Tibial nerve (tissue), 4 donors: ENCODE measurements around the gene MAP1LC3B. TPM values are rescaled to one million over a fixed set of nuclear protein-coding genes. Genes with fewer than 3 reads are reported as not detected.
"Not testable (repeated sequence)": the region's sequence is repeated elsewhere in the genome, so short reads cannot be mapped to it uniquely, and the experiment has no call there.

Experiments
- DNase-seq, 2 donors: peaks; one replicate each; pipeline ENCODE4 v3.0.0-alpha.2; 2019; ENCODE audit warnings: low spot score in 2 of 2
- H3K27ac ChIP-seq, 4 donors: fragments of 200-600 bp; sonication (generic) in 3 of 4; one replicate each; pipeline ENCODE4 v1.5.1; 2017 to 2019; ENCODE audit warnings: mild to moderate bottlenecking in 1 of 4
- H3K27me3 ChIP-seq, 2 donors: fragments of 200-600 bp; sonication (generic) in 1 of 2; one replicate each; pipeline versions ENCODE4 v1.5.1 to v1.6.0; 2017 to 2019
- H3K36me3 ChIP-seq, 3 donors: fragments of 200-600 bp; sonication (generic); one replicate each; pipeline ENCODE4 v1.5.1; 2018 to 2019
- H3K4me1 ChIP-seq, 4 donors: fragments of 200-600 bp; sonication (generic) in 3 of 4; one replicate each; pipeline ENCODE4 v1.5.1; 2017 to 2019
- H3K4me3 ChIP-seq, 4 donors: fragments of 200-600 bp; sonication (generic) in 3 of 4; one replicate each; pipeline ENCODE4 v1.5.1; 2017 to 2019; ENCODE audit warnings: mild to moderate bottlenecking in 1 of 4, moderate library complexity in 1 of 4
- H3K9me3 ChIP-seq, 4 donors: fragments of 200-600 bp; sonication (generic) in 3 of 4; one replicate each; pipeline ENCODE4 v1.5.1; 2017 to 2019
- EP300 ChIP-seq, 2 donors: sonication (generic); formaldehyde crosslinking; IDR thresholded peaks; one replicate each; pipeline ENCODE4 v1.6.1; 2017; ENCODE audit warnings: antibody characterized with exemption in 2 of 2, mild to moderate bottlenecking in 1 of 2
- POLR2A ChIP-seq, 2 donors: fragments of 450-650 bp; IDR thresholded peaks; one replicate each; pipeline ENCODE4 v1.6.1; 2017; ENCODE audit warnings: antibody characterized with exemption in 2 of 2, mild to moderate bottlenecking in 2 of 2, moderate library complexity in 2 of 2
- WGBS, 2 donors: methylation state at CpG; one replicate each; pipeline ENCODE4 v1.1.5; 2018; 5-methylcytosine and 5-hydroxymethylcytosine counted together
- total RNA-seq, 4 donors: library from RNA; depleted of rRNA; stranded (reverse); fragments of >200 nt; gene quantifications; one replicate each; pipeline ENCODE4 v1.1.0, GENCODE V29; 2016
- TF ChIP-seq, protein P1 (sequence below), 5 experiments: fragments of 200-600 bp in 3 of 5; fragments of 450-650 bp in 2 of 5; sonication (generic) in 3 of 5; IDR thresholded peaks; one replicate each; pipeline ENCODE4 v1.5.1; 2016 to 2019; ENCODE audit warnings: antibody characterized with exemption in 5 of 5, mild to moderate bottlenecking in 3 of 5, moderate library complexity in 2 of 5

The MAP1LC3B gene
- total RNA-seq, 4 donors from 2014 or later: 60.9 to 78.1 (median 68.2) TPM

DNA sequence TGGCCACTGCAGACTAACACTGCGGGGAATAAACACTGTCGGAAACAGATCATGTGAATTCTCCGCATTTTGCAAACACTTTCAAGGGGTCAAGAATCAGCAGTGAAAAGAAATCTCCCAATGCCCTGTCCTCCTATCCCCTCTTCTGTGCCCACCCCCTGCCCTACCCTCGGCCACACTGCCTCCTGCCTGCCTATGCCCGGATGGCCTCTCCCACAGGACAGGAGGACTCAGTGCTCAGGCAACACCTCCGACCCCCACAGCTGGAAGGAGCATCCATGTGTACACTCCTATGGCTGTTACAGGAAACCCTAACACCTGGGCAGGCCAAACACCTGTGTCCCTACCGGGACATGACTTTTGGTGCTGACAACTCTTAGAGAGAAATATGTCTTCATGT is 33.0 kb upstream of the MAP1LC3B start:
- H3K36me3 ChIP-seq: peaks cover 5 to 92% (median 17%) of the 10 kb centered on the region in 3 donors

DNA sequence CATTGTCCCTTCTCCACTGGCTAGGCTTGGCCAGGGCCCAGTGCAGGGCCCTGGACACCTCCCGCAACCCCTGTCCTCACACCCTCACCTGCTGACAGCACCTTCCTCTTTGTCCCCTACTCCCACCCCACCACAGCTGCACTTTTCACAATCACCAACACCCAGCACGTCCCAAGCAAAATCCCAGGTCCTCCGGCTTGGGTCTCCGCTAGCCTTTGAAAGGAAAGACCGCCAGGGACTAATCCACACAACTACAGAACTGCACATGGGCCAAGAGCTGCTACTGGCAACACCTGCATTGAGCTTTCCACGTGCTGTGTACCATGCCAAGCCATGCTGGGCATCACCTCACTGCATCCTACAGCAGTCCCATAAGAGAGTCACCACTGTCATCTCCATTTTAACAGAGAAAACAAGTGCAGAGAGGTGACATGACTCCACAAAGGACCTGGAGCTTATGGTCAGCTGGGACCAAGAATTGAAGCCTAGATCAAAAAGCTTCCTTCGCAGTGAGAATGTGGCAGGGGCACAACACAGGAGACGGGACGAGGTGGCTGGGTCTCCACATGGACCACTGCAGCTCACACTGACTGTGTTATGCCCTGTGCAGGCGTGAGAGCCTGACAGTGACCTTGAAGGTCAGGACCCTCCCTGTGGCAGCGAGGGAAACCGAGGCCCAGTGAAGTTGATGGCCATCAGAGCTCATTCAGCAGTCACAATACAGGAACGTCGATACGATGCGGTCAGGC is 31.1 kb upstream of the MAP1LC3B start:
- Histone ChIP-seq H3K36me3 (peaks cover 5 to 88% (median 17%) of the 10 kb centered on the region in 3 donors), H3K4me1 (peaks cover 0 to 18% (median 3%) of the 10 kb centered on the region in 4 donors), H3K27ac (no peak overlapping the region), H3K4me3 (no peak overlapping the region), H3K27me3 (no peaks in the 10 kb centered on the region), H3K9me3 (no peaks in the 10 kb centered on the region)
- TF ChIP-seq POLR2A (IDR thresholded peaks at IDR 0.05) (no peak), EP300 (IDR thresholded peaks at IDR 0.05) (no peak)
- TF ChIP-seq, protein P1, sequence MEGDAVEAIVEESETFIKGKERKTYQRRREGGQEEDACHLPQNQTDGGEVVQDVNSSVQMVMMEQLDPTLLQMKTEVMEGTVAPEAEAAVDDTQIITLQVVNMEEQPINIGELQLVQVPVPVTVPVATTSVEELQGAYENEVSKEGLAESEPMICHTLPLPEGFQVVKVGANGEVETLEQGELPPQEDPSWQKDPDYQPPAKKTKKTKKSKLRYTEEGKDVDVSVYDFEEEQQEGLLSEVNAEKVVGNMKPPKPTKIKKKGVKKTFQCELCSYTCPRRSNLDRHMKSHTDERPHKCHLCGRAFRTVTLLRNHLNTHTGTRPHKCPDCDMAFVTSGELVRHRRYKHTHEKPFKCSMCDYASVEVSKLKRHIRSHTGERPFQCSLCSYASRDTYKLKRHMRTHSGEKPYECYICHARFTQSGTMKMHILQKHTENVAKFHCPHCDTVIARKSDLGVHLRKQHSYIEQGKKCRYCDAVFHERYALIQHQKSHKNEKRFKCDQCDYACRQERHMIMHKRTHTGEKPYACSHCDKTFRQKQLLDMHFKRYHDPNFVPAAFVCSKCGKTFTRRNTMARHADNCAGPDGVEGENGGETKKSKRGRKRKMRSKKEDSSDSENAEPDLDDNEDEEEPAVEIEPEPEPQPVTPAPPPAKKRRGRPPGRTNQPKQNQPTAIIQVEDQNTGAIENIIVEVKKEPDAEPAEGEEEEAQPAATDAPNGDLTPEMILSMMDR (IDR thresholded peaks at IDR 0.05): no peak
- DNase-seq: no peak
- WGBS, 2 donors: 94 to 96% methylated on average over 16 of the region's 16 CpGs

More for the DNA sequence above, 33.0 kb upstream of the MAP1LC3B start:
- no peak for TF ChIP-seq EP300 (IDR thresholded peaks at IDR 0.05)
- TF ChIP-seq, protein P1 (IDR thresholded peaks at IDR 0.05): no peak
- TF ChIP-seq POLR2A (IDR thresholded peaks at IDR 0.05): no peak
- no peak for DNase-seq
- H3K4me3 ChIP-seq: no peak overlapping the region
- no peaks in the 10 kb centered on the region for H3K27me3 ChIP-seq
- H3K27ac ChIP-seq: no peak overlapping the region
- H3K9me3 ChIP-seq: no peaks in the 10 kb centered on the region
- WGBS, 2 donors: 93 to 94% methylated on average over 7 of the region's 7 CpGs
- peaks cover 0 to 10% (median under 1%) of the 10 kb centered on the region in 4 donors for H3K4me1 ChIP-seq

- Histone ChIP-seq H3K4me1 (peaks cover 0 to 20% (median 3%) of the 10 kb centered on the region in 4 donors), H3K9me3 (no peaks in the 10 kb centered on the region), H3K36me3 (peaks cover 5 to 87% (median 17%) of the 10 kb centered on the region in 3 donors), H3K4me3 (no peak overlapping the region), H3K27ac (no peak overlapping the region), H3K27me3 (no peaks in the 10 kb centered on the region)
- 97% methylated on average over 8 of the region's 8 CpGs for WGBS, 2 donors
- TF ChIP-seq, protein P1 (IDR thresholded peaks at IDR 0.05): no peak
- TF ChIP-seq POLR2A (IDR thresholded peaks at IDR 0.05): no peak
- TF ChIP-seq EP300 (IDR thresholded peaks at IDR 0.05): no peak
- DNase-seq: no peak
Measured at GRCh38 chr16:87361916-87362619, 30.1 kb upstream of the MAP1LC3B start.

DNA sequence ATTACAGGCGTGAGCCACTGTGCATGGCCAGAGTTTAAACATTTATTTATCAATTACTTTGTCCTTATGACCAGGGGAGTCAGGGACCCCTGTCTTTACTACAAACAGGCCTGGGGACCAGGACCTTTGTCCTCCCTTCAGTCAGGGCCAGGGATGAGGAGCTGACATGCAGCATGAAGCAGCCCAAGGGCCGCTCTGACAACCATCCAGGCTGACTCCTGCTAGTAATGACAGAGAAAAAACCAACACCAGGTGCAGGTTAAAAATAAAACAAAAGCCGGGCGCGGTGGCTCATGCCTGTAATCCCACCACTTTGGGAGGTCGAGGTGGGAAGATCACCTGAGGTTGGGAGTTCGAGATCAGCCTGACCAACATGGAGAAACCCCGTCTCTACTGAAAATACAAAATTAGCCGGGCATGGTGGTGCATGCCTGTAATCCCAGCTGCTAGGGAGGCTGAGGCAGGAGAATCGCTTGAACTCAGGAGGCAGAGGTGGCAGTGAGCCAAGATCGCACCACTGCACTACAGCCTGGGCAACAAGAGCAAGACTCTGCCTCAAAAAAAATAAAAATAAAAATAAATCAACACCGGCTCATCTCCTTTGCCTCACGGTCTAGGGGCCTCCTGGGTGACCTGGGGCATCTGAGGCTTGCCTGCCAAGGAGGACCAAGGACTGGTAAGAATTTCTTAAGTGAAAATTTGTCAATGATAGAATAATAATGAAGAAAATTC is 29.1 kb upstream of the MAP1LC3B start:
- not testable (repeated sequence) for H3K9me3 ChIP-seq, H3K27me3 ChIP-seq, H3K27ac ChIP-seq, H3K4me3 ChIP-seq, DNase-seq
- Histone ChIP-seq H3K4me1 (peaks cover 0 to 27% (median 4%) of the 10 kb centered on the region in 4 donors), H3K36me3 (peaks cover 5 to 78% (median 13%) of the 10 kb centered on the region in 3 donors)
- 93 to 94% methylated on average over 13 of the region's 13 CpGs for WGBS, 2 donors

GRCh38 chr16:87363771-87364455 is 28.2 kb upstream of the MAP1LC3B start:
- Histone ChIP-seq H3K4me1 (peaks cover 0 to 36% (median 4%) of the 10 kb centered on the region in 4 donors), H3K36me3 (peaks cover 0 to 69% (median 6%) of the 10 kb centered on the region in 3 donors), H3K4me3 (no peak overlapping the region), H3K9me3 (no peaks in the 10 kb centered on the region), H3K27ac (no peak overlapping the region), H3K27me3 (no peaks in the 10 kb centered on the region)
- no peak for DNase-seq
- WGBS, 2 donors: 43 to 48% methylated on average over 15 to 17 of the region's 17 CpGs
- no peak for TF ChIP-seq EP300 (IDR thresholded peaks at IDR 0.05)
- TF ChIP-seq POLR2A (IDR thresholded peaks at IDR 0.05): no peak
- TF ChIP-seq, protein P1 (IDR thresholded peaks at IDR 0.05): no peak
